Neural cell (in vitro differentiated cells): ENCODE data around the gene FOXO3B.
"Not testable (repeated sequence)": the region's sequence is repeated elsewhere in the genome, so short reads cannot be mapped to it uniquely, and the experiment has no call there.

Experiments used
- EP300 ChIP-seq: fragments of 450-650 bp; conservative IDR thresholded peaks from 2 replicates; pipeline ENCODE4 v1.6.1; 2014; ENCODE audit warnings: antibody characterized with exemption, mild to moderate bottlenecking, moderate library complexity; ENCODE audit not compliant: poor library complexity, severe bottlenecking
- EZH2 ChIP-seq: fragments of 200-600, 300-800 bp; shearing (Covaris generic), sonication (generic); IDR thresholded peaks from 2 replicates; pipeline ENCODE4 v1.6.1; 2014; ENCODE audit warnings: antibody characterized with exemption, low read length, borderline replicate concordance, mild to moderate bottlenecking; ENCODE audit not compliant: insufficient read depth, poor library complexity, severe bottlenecking
- POLR2AphosphoS5 ChIP-seq: IDR thresholded peaks from 2 replicates; pipeline ENCODE4 v1.6.1; 2012
- RAD21 ChIP-seq: fragments of 450-650 bp; conservative IDR thresholded peaks from 2 replicates; pipeline ENCODE4 v1.6.1; 2014; ENCODE audit warnings: antibody characterized with exemption, mild to moderate bottlenecking, moderate library complexity
- SMC3 ChIP-seq: fragments of 450-650 bp; conservative IDR thresholded peaks from 2 replicates; pipeline ENCODE4 v1.6.1; 2014; ENCODE audit warnings: antibody characterized with exemption, mild to moderate bottlenecking, moderate library complexity; ENCODE audit not compliant: poor library complexity
- TAF1 ChIP-seq: IDR thresholded peaks from 2 replicates; pipeline ENCODE4 v1.6.1; 2012; ENCODE audit warnings: low read depth
- TF ChIP-seq, protein P1 (sequence below): fragments of 450-650 bp; IDR thresholded peaks from 2 replicates; pipeline ENCODE4 v1.5.1; 2014; ENCODE audit warnings: antibody characterized with exemption, mild to moderate bottlenecking, moderate library complexity; ENCODE audit not compliant: poor library complexity, severe bottlenecking
- TF ChIP-seq, protein P2 (sequence below): IDR thresholded peaks from 2 replicates; pipeline ENCODE4 v1.6.1; 2012; ENCODE audit warnings: borderline replicate concordance

DNA sequence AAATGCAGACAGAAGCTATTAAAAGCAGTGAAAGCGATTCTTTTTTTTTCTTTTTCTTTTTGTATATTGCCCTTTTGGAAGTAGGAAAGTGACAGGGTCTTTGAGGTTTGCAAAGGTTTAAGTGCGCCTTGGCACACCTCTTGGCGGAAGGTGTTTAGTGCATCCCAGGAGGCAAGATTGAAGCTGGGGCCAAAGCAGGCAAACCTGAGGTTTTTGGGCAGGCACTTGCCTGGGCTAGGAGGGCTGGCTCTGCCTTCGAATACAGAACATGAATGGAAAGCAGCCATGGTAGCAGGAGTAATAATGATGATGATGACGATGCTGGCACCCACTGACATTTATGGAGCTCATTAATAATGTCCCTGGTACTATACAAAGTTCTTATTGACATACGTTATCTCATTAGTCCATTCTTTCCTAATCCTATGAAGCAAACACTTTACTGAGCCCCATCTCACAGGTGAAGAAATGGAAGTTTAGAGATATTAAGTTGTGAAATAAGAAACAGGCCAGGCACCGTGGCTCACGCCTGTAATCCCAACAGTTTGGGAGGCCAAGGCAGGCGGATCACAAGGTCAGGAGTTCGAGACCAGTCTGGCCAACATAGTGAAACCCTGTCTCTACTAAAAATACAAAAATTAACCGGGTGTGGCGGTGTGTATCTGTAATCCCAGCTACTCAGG, 37.5 kb upstream of the FOXO3B start:
- TF ChIP-seq POLR2AphosphoS5, TAF1, EZH2, EP300, SMC3, RAD21: not testable (repeated sequence)
- TF ChIP-seq, protein P1, sequence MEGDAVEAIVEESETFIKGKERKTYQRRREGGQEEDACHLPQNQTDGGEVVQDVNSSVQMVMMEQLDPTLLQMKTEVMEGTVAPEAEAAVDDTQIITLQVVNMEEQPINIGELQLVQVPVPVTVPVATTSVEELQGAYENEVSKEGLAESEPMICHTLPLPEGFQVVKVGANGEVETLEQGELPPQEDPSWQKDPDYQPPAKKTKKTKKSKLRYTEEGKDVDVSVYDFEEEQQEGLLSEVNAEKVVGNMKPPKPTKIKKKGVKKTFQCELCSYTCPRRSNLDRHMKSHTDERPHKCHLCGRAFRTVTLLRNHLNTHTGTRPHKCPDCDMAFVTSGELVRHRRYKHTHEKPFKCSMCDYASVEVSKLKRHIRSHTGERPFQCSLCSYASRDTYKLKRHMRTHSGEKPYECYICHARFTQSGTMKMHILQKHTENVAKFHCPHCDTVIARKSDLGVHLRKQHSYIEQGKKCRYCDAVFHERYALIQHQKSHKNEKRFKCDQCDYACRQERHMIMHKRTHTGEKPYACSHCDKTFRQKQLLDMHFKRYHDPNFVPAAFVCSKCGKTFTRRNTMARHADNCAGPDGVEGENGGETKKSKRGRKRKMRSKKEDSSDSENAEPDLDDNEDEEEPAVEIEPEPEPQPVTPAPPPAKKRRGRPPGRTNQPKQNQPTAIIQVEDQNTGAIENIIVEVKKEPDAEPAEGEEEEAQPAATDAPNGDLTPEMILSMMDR: not testable (repeated sequence)
- TF ChIP-seq, protein P2, sequence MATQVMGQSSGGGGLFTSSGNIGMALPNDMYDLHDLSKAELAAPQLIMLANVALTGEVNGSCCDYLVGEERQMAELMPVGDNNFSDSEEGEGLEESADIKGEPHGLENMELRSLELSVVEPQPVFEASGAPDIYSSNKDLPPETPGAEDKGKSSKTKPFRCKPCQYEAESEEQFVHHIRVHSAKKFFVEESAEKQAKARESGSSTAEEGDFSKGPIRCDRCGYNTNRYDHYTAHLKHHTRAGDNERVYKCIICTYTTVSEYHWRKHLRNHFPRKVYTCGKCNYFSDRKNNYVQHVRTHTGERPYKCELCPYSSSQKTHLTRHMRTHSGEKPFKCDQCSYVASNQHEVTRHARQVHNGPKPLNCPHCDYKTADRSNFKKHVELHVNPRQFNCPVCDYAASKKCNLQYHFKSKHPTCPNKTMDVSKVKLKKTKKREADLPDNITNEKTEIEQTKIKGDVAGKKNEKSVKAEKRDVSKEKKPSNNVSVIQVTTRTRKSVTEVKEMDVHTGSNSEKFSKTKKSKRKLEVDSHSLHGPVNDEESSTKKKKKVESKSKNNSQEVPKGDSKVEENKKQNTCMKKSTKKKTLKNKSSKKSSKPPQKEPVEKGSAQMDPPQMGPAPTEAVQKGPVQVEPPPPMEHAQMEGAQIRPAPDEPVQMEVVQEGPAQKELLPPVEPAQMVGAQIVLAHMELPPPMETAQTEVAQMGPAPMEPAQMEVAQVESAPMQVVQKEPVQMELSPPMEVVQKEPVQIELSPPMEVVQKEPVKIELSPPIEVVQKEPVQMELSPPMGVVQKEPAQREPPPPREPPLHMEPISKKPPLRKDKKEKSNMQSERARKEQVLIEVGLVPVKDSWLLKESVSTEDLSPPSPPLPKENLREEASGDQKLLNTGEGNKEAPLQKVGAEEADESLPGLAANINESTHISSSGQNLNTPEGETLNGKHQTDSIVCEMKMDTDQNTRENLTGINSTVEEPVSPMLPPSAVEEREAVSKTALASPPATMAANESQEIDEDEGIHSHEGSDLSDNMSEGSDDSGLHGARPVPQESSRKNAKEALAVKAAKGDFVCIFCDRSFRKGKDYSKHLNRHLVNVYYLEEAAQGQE: not testable (repeated sequence)
